Thyroid gland (tissue), 4 donors: Measurements from ENCODE around the gene UBE2E2. TPM values are rescaled to one million over a fixed set of nuclear protein-coding genes. Genes with fewer than 3 reads are reported as not detected.

Experiments used
- DNase-seq, 2 donors: peaks; one replicate each; pipeline ENCODE4 v3.0.0-alpha.2; 2019
- H3K27ac ChIP-seq, 3 donors: fragments of 200-600 bp; sonication (generic); 1 replicate in 2 of 3; 2 replicates in 1 of 3; pipeline ENCODE4 v1.5.1; 2016 to 2019; ENCODE audit warnings: mild to moderate bottlenecking in 1 of 3, moderate library complexity in 1 of 3
- H3K27me3 ChIP-seq: fragments of 200-600 bp; sonication (generic); one replicate; pipeline ENCODE4 v1.5.1; 2019
- H3K36me3 ChIP-seq, 2 donors: fragments of 200-600 bp; sonication (generic); one replicate each; pipeline ENCODE4 v1.5.1; 2016 to 2019
- H3K4me1 ChIP-seq, 2 donors: fragments of 200-600 bp; sonication (generic); one replicate each; pipeline ENCODE4 v1.5.1; 2017 to 2019
- H3K4me3 ChIP-seq, 3 donors: fragments of 200-600 bp; sonication (generic); replicated peaks in 1 of 3; 1 replicate in 2 of 3; 2 replicates in 1 of 3; pipeline ENCODE4 v1.5.1; 2016; ENCODE audit warnings: mild to moderate bottlenecking in 1 of 3
- H3K9me3 ChIP-seq: fragments of 200-600 bp; sonication (generic); one replicate; pipeline ENCODE4 v1.5.1; 2017
- CTCF ChIP-seq, 6 experiments: fragments of 200-600 bp in 3 of 6; fragments of 450-650 bp in 3 of 6; sonication (generic) in 3 of 6; IDR thresholded peaks; one replicate each; pipeline ENCODE4 v1.5.1; 2016 to 2019; ENCODE audit warnings: antibody characterized with exemption in 6 of 6, mild to moderate bottlenecking in 2 of 6, inconsistent platforms in 1 of 6, moderate library complexity in 1 of 6
- POLR2A ChIP-seq, 2 donors: fragments of 450-650 bp; IDR thresholded peaks; one replicate each; pipeline ENCODE4 v1.6.1; 2017; ENCODE audit warnings: antibody characterized with exemption in 2 of 2, mild to moderate bottlenecking in 2 of 2, moderate library complexity in 1 of 2
- WGBS, 2 donors: methylation state at CpG; one replicate each; pipeline ENCODE4 v1.1.5; 2017; 5-methylcytosine and 5-hydroxymethylcytosine counted together
- intact Hi-C: fragments of 100-400 bp; cut with DNase I; formaldehyde crosslinking; loops from one replicate; pipeline ENCODE4 v1.15.1; 2023
- total RNA-seq, 4 donors: library from RNA; depleted of rRNA; stranded (reverse); fragments of >200 nt; gene quantifications; one replicate each; pipeline ENCODE4 v1.2.3, GENCODE V29; 2016

Gene UBE2E2
- total RNA-seq, 4 donors from 2014 or later, result 28.5 to 46.0 (median 38.4) TPM

- Histone ChIP-seq H3K9me3 (no peaks in the 10 kb centered on the region), H3K4me1 (peaks cover 0 to 10% of the 10 kb centered on the region in 2 donors), H3K36me3 (no peaks in the 10 kb centered on the region), H3K4me3 (no peak overlapping the region), H3K27me3 (no peaks in the 10 kb centered on the region), H3K27ac (no peak overlapping the region)
- no peak for DNase-seq
- TF ChIP-seq CTCF (IDR thresholded peaks at IDR 0.05) (no peak), POLR2A (IDR thresholded peaks at IDR 0.05) (no peak)
- intact Hi-C loops, result no loop called here
- 97 to 98% methylated on average over 4 of the region's 4 CpGs for WGBS, 2 donors
Measured at GRCh38 chr3:23542079-23542478, 339.0 kb downstream of the UBE2E2 start.

- Histone ChIP-seq H3K4me3 (no peak overlapping the region), H3K36me3 (no peaks in the 10 kb centered on the region), H3K27me3 (no peaks in the 10 kb centered on the region), H3K27ac (peak overlapping the region in 1 of 3 donors; percentile 33), H3K4me1 (peaks cover 0 to 10% of the 10 kb centered on the region in 2 donors), H3K9me3 (no peaks in the 10 kb centered on the region)
- intact Hi-C loops, result no loop called here
- WGBS, 2 donors, result 61 to 65% methylated on average over 2 of the region's 2 CpGs
- DNase-seq, result no peak
- TF ChIP-seq POLR2A (IDR thresholded peaks at IDR 0.05), result no peak
- no peak for TF ChIP-seq CTCF (IDR thresholded peaks at IDR 0.05)
Measured at GRCh38 chr3:23546181-23546580, 343.1 kb downstream of the UBE2E2 start.

- H3K4me1 ChIP-seq, result peaks cover 0 to 10% of the 10 kb centered on the region in 2 donors
- no peaks in the 10 kb centered on the region for H3K9me3 ChIP-seq
- no peaks in the 10 kb centered on the region for H3K27me3 ChIP-seq
- H3K27ac ChIP-seq, result no peak overlapping the region
- WGBS, 2 donors, result 77 to 90% methylated on average over 4 of the region's 4 CpGs
- intact Hi-C loops, result no loop called here
- DNase-seq, result no peak
- H3K36me3 ChIP-seq, result no peaks in the 10 kb centered on the region
- no peak overlapping the region for H3K4me3 ChIP-seq
- no peak for TF ChIP-seq CTCF (IDR thresholded peaks at IDR 0.05)
- no peak for TF ChIP-seq POLR2A (IDR thresholded peaks at IDR 0.05)
Measured at GRCh38 chr3:23547905-23548650, 345.0 kb downstream of the UBE2E2 start.

DNA sequence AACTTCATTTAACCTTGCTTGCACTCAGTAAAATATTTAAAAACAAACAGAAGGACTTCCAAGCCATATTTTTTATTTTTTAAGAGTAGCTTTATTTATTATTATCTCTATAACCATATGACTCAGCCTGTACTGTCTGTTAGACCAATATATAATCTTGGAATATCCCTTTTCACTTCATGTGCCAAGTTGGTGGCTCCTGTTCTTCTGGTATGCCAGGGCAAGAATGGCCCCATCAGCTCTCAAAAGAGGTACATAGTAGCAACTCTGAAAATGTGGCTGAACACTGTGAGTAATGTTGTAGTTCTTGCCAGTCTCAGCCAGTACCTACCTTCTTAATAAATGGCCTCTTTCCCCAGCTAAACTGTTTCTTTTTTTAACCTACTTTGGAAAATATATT, 345.6 kb downstream of the UBE2E2 start:
- no peak for TF ChIP-seq CTCF (IDR thresholded peaks at IDR 0.05)
- DNase-seq, result no peak
- Histone ChIP-seq H3K27ac (no peak overlapping the region), H3K36me3 (no peaks in the 10 kb centered on the region), H3K9me3 (no peaks in the 10 kb centered on the region), H3K27me3 (no peaks in the 10 kb centered on the region), H3K4me1 (peaks cover 0 to 10% of the 10 kb centered on the region in 2 donors), H3K4me3 (no peak overlapping the region)
- intact Hi-C loops, result no loop called here

- TF ChIP-seq POLR2A (IDR thresholded peaks at IDR 0.05), result no peak
- TF ChIP-seq CTCF (IDR thresholded peaks at IDR 0.05), result no peak
- 95 to 96% methylated on average over 8 of the region's 8 CpGs for WGBS, 2 donors
Measured at GRCh38 chr3:23549148-23549910, 346.2 kb downstream of the UBE2E2 start.

More at GRCh38 chr3:23549148-23549910, 346.2 kb downstream of the UBE2E2 start:
- H3K4me3 ChIP-seq, result no peak overlapping the region
- no peaks in the 10 kb centered on the region for H3K36me3 ChIP-seq
- H3K27ac ChIP-seq, result no peak overlapping the region
- no peak for DNase-seq
- H3K4me1 ChIP-seq, result peaks cover 0 to 10% of the 10 kb centered on the region in 2 donors
- intact Hi-C loops, result no loop called here
- no peaks in the 10 kb centered on the region for H3K27me3 ChIP-seq
- no peaks in the 10 kb centered on the region for H3K9me3 ChIP-seq
